Dermis blood vessel endothelial cell (primary cell): ENCODE measurements around the gene CNTNAP2. TPM values are rescaled to one million over a fixed set of nuclear protein-coding genes. Genes with fewer than 3 reads are reported as not detected.

ENCODE experiments used
- DNase-seq: peaks from one replicate; pipeline ENCODE4 v3.0.0; 2010
- total RNA-seq: library from RNA; depleted of rRNA; stranded (reverse); fragments of >200 nt; gene quantifications from 2 replicates; pipeline ENCODE4 v1.2.3, GENCODE V29; 2014

Gene CNTNAP2
- total RNA-seq, 1 donor from 2014 or later, result not detected

DNA sequence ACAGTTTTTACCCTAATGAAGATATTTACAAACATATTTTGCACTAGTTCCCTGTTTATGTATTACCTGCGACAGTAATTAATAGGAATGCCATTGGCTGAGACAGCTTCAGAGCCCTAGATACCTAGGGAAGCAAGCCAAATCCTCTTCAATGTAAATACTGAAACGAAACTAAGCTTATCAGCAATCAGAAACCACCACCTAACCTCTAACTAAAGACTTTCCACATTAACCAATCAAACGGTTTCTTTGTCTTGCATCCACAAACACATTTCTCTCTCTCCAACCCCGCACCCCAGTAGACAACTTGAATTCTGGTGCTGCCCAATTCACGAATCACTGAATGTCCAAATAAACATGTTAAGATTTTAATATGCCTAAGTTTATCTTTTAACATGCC, 1999.6 kb downstream of the CNTNAP2 start:
- DNase-seq, result no peak

DNA sequence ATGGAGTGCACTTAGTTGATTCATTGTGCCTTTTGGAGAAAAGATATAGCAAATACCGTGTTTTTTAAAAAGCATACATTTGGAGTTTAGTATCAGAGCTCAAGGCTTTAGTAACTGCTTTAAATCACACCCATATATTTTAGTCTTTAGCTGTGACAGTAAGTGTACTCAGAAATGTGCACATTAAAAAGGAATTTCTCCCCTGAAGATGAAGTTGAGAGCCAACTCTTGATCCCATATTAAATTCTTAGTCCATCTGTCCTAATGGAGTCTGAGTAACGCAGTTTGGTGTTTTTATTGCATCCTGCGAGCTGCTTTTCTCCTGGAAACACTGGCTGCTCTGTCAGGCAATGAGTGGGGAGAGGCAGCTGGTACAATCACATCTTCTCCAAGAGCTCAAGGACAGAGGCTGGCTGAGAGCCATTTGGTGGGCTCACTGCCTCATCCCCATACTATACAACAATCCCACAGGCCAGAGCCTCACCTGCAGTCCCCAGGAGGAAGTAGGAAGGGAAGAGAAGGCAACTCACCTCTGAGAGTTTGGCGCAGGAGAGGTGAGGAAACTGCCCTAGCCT, 2000.3 kb downstream of the CNTNAP2 start:
- DNase-seq, result no peak

DNA sequence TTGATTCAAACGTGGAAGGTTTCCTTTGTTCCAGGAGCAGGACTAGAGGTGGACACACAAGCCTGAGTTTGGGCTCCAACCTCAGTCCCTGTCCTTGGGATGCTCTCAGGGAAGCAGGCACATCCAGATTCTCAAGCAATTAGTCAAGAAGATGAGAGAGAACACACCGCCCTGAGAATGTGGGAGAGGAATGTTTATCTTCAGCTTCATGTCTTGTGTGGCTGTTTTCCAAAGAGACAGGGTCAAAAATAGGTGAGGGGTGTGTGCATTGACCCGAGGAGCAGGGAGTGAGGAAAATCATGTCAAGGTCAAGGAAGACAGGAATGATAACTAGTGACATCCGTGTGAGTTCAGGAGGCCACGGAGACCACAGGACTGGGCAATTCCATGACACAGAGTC, 2001.8 kb downstream of the CNTNAP2 start:
- no peak for DNase-seq

DNA sequence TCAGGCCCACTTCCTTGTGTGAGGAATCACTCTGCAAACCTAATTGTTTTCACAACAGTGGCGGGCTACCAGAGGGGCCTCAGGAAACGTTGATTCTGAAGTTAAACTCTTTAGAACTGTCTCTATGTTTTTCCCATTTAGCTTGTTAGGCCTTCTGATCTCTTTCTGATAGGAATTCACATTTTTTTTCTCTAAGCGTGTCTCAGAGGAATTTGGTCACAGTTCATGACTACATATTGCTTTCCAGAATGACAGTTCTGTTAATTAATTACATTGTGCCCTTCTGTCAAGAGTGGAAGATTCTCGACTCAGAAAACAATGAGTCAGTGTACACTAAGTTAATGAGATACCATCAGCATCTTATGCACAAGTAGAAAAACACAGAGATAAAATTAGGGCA, 2004.8 kb downstream of the CNTNAP2 start:
- no peak for DNase-seq

DNA sequence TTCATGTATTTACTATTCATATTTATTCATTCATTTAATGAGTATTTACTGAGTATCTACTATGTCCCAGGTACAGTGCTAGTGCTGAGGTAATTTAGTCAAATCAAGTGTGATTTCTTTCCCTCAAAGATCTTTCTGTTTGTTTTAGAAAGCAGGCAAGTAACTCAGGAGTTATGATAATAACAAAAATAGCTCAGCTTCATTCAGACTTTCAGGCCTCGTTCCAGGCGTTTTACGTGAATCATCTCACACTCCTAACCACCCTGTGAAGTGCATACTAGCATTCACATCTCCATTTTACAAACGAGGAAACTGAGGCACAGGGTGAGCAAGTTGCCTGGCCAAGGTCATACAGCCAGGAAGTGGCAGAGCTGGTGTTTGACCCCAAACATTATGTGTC, 2005.2 kb downstream of the CNTNAP2 start:
- DNase-seq, result no peak

DNA sequence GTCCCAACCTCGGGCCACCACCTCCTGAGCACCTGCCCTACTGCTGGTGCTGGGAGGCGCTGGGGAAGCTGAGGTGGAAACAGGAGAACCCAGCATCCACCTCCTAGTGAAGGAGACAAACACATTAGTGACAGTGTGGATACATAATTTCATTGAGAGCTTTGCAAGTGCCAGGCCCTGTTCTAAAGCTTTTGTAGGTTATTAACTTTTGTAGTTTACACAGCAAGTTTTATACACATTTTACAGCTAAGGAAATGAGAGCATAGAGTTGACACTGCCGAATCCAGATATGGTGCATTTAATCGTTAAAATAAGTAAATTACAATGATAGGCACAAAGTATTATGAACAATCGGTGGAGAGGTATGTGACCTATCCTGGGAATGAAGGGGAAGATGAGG, 2007.9 kb downstream of the CNTNAP2 start:
- no peak for DNase-seq

DNA sequence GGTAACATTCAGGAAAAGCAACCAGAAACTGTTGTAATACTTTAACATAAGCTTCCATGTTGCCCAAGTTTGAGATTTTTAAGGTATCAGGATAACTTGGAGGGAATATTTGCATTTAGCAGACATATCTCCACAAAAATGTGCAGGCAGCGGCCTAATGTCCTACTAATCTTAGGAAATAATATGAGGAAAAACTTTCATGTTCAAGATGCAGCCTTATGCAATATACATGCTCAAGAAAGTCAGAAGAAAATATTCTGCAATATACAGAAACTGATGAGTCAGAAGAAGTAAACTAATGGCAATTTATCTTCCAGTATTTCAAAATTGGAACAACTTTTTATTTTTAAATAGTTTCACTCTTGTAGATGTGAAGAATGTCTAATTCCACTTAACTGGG, 2010.8 kb downstream of the CNTNAP2 start:
- no peak for DNase-seq

DNA sequence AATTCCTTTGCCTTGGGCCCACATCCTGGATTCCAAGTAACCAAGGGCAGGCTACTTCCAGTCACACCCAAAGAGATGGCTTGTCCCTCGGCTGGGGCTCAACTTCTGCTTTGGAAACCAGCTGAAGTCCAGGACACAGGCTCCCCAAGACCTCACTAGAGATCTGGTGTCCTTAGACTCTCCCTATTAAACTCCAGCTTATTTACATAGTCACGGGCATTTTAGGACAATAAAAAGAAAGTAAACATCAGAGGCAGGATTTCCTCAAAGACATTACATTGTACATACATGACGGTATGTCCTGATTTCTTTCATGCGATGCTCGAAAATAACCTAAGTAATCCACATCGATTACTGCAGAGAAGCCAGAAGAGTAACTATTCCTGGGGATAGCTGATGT, 2012.4 kb downstream of the CNTNAP2 start:
- DNase-seq, result no peak

DNA sequence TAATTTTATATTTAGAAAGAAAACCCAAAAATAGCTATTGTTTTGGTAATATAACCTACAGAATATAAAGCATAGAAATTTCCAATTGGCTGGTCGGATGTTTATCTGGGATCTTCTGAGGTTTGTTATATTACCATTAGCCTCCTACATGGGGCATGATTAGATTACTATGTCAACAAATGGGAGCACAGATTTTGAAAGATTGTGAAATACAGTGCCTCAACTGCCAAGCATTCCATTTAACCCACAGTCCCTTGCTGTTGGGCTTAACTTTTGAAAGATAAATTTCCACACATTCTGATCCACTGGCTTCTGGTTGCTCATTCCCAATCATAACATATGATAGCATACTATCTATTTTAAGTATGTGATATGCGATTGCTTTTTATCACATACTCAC, 2018.5 kb downstream of the CNTNAP2 start:
- no peak for DNase-seq

DNA sequence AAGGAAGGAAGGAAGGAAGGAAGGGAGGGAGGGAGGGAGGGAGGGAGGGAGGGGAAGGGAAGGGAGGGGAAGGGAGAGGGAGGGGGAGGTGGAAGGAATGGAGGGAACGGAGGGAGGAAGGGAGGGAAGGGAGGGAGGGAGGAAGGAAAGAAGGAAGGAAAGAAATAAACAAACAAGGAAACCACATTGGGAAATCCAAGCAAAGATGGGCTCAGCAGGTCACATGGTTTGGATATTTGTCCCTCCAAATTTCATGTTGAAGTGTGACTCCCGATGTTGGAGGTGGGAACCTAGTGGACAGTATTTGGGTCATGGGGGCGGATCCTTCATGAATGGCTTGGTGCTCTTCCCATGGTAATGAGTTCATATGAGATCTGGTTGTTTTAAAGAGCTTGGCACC, 2019.4 kb downstream of the CNTNAP2 start:
- no peak for DNase-seq

DNA sequence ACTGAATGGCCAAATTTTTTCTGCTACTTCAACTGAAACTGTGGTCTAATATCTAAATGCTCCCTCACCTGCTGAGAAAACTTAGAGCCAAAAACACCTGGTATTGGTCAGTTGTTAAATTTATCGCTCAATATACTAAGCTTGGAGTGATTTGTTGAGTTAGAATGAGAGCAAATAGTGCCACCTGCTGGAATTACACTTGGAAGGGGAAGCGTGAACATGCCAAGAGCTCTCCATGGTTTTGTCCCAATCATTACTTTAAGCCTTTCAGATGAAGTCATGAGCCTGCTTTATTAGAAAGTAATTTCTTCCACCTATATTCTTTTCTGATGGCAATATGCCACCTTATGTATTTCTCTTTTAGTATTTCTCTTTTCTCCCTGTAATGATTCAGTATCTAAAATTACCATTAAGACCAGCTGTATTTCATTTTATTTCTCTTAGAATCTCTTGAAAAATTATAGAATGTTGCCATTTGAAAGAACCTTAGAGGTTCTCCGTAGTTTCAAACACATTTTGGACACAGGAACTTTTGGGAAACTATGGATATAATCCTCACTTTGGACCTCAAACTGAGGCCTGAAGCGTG, 2026.2 kb downstream of the CNTNAP2 start:
- peak; percentile 14 for DNase-seq

DNA sequence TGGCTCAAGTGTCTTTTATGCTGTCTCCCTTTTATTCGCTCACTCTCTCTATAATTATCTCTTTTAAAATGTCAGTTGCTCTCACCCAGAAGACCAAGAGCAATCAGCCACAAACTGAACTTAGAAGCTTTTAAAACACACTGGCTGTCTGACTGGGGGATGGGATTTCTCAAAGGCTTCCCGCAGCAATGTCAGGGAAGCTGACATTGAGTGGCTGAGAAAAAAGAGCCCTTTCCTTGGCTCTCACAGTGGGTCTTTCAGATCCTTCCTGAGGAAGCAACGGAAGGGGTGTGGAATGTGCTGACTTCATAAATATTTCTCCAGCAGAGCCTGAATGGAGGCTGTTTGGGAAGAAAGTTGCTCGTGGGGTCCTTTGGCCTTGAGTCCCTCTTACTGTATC, 2028.2 kb downstream of the CNTNAP2 start:
- no peak for DNase-seq

DNA sequence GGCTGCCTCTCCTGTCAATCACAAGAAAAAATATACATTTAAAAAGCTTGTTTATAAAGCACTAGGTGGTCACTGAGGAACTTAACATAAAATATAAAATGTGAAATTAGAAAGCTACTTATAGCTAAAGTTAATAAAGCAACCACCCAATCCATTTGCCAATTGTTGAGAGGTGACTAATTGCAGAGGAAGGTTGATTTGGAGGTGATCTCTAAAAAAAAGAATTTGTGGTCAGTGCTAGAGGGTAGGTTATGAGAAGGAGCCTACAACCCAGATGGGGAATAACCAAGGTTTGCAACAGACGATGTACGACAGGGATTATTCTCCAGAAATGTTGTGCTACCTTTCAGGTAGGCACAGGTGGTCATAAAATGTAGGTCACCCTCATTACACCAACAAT, 2029.7 kb downstream of the CNTNAP2 start:
- DNase-seq, result no peak

DNA sequence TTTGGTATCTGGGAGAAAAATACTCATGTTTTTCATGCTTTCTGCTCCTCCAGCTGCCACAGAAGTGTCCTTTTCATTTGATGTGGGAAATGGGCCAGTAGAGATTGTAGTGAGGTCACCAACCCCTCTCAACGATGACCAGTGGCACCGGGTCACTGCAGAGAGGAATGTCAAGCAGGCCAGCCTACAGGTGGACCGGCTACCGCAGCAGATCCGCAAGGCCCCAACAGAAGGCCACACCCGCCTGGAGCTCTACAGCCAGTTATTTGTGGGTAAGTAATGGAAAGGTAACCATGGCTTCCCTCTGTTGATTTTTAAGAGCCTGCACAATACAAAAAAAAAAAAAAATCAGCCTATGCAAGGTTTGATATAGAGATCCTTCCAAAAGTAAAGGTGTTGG, 2030.8 kb downstream of the CNTNAP2 start:
- DNase-seq, result no peak

DNA sequence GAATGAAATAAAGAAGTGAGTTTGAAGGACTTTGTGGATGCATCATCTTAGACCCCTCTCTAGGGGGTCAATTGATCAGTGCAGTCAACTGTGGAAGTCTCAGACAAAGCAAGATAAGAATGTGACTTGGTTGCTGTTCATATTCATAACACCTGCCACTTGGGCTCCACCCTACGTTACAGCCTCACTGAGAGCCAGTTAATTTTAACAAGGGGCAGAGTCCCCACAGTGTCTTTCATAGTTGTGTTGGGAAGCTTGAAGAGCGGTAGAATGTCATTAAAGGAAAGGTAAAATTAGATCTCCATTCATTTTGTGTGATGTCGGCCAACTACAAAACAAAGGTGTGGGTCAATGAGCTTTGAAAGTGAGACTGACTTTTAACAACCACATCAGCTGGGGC, 2031.9 kb downstream of the CNTNAP2 start:
- no peak for DNase-seq

DNA sequence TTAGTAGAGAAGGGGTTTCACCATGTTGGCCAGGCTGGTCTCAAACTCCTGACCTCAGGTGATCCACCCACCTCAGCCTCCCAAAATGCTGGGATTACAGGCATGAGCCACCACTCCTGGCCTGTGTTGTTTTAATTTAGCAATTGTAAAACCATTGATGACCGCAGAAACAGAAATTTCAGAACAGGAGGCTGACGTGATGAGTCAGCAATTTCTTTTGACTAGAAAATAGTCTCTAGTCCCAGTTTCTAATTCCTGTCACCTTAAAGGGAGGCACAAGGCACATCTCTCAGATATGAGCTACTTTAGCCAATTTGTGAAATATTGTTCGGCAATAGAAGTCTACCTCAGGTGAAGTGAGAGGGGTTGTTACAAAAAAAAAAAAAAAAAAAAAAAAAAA, 2033.1 kb downstream of the CNTNAP2 start:
- no peak for DNase-seq

DNA sequence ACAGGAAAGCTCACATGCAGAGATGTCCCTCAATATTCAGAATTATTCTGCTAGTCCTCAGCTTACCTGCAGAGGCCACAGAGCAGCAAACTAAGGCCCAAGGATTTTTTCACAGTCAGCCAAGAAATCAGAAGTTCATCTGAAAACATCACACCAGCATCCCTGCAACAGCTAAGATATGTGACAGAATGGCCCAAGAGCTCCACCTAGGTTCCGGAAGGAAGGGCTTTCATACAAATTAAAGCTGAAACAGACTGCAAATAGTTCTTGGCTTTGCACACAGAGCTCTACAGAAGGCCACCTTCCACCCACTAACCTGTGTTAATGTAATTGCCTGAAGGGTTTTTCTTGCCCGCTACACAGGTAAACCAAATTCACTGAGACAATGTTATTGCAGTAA, 2035.2 kb downstream of the CNTNAP2 start:
- DNase-seq, result no peak

DNA sequence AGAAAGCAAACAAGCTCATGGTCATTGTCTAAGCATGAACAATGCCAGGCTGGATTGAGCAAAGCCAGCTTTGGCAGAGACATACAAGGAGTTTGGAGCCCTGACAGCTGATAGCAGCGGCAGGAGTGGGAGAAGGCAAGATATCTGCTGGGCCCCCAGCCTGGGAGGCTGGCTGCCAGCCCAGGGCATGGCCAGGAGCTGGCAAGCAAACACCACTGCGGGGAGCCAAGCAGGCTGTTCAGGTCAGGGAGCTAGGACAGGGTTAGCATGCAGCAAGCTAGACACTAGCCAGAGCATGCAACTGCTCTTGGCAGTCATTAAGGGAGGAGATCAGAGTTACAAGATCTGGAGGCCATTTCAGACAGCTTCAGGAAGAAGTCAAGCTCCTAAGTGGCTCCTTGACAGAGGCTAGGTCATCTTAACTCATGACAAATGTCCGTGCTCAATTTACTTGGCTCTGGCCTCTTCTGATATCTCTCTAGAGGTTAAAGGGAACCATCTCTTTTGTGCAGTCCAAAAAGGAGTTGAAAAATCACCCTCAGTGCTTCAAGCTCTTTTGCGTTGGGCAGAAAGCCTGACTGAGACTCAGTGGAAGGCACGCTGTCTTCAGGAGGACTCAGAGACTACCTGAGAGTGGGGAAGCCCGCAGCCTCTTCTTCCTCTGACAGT, 2037.1 kb downstream of the CNTNAP2 start:
- no peak for DNase-seq

DNA sequence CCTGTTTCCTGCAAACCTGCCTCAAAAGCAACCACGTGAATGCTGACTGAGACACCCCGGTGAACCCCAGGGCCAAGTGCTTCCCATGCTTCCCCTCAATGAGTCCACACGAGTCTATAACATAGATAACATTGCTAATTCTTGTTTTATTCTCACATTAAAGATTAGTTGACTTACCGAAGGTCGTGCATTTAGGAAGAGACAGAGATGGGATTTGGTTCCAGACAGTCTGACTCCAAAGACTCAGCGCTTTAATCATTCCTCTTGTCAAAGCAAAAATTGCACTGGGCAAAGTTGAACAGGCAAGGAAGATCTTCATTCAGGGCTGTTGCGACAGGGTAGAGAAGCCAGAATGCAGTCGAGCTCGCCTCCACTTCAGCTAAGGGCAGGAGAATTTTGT, 2038.4 kb downstream of the CNTNAP2 start:
- no peak for DNase-seq

DNA sequence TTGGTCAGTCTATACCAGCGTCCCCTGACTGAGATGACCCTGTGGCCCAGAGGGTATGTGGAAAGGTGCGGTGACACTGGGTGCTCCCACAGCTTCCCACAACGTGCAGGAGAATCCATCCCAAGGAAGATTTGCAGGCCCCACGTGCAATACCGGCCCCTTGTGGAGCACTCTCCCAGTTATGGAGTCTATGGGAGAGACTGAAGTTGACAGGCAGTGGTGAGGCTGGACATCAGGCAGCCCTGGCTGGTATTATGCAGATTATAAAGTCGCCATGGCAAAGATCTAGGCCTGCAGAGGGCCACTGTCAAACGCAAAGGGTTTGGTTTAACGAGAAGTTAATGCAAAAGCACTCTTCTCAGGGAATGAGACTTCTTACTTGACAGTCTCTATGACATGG, 2039.2 kb downstream of the CNTNAP2 start:
- no peak for DNase-seq

DNA sequence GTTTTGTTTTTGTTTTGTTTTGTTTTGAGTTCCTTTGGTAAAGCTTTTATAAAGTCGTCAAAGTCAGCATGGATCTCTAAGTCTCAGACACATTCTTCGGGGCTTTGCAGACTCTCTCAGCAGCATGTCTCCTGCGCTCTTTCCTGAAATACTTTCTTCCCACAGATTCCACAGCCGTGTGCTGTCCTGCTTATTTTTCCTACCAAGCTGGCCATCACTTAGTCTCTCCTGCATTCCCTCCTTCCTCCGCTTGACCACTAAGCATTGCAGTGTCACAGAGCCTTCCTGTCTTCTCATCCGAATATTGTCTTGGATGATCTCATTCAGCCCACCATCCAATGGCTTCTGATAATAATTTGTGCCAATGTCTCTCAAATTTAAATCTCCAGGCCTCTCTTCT, 2039.6 kb downstream of the CNTNAP2 start:
- DNase-seq, result no peak

DNA sequence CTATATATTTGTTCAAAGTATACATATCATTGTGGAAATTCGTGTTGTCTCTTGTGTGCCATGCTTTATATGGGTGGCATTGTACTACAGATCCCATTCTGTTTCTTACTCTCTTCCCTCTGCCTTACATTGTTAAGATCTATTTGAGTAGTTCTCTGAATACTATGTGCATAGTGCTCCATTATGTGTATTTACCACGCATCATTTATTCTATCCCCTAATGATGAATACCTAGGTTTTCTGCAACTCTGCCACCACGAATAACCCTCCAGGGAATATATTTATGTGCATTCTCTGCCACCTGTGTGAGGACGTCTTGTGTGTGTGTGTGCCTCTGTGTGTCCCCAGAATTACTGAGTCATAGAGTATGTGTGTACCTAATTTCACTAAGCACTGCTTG, 2042.7 kb downstream of the CNTNAP2 start:
- no peak for DNase-seq

DNA sequence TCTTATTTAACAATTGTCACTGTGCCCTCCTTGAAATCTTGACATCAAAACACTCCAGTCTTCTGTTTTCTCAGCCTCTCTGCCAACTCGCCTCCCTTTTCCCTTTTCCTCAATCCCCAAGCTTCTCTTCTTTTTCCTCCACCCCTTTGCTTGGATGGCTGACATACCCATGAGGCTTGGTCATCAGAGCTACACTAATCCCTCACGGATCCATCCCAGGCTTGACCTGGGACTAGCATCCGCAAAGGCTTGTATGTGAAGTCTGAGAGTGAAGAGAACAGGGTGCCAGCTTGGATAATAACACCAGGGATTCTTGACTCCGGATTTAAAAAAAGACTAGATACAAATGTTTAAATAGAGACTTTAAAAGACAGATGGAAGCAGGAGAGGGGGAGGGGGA, 2045.2 kb downstream of the CNTNAP2 start:
- DNase-seq, result no peak

DNA sequence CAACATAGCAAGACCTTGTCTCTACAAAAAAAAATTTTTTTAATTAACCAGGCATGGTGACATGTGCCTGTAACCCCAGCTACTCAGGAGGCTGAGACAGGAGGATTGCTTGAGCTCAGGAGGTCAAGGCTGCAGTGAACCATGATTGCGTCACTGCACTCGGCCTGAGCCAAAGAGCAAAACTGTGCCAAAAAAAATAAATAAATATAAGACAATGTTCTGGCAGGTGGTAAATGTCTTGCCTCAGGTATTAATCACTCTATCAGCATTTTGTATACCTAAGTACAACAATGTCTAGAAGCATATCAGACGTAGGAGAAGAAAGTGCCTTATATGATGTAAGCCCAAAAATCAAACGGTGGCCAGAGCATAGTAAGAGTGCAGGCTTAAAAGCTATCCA, 2046.2 kb downstream of the CNTNAP2 start:
- no peak for DNase-seq

DNA sequence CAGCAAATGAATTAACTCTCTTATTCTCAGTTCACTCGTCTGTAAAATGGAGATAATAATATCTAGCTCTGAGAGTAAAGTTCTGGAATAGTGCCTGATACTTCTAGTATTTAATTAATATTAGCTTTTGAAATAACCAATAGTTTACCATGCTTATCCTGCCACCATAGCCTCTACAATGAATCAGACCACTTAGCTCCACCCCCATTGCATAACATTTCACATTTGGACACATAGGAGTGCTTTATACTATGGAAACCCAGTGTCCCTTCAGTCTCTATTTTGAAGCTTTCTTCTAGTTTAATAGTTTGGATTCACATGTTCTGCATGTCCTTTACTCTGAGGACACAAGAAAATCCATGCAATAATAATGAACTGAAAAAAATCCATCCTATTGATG, 2046.6 kb downstream of the CNTNAP2 start:
- DNase-seq, result no peak
